Neural progenitor cell (in vitro differentiated cells): ENCODE data around the gene DCP2.

ENCODE experiments used
- CTCF ChIP-seq: fragments of 200-600 bp; sonication (generic); IDR thresholded peaks from 2 replicates; pipeline ENCODE4 v1.5.1; 2017; ENCODE audit warnings: antibody characterized with exemption, mild to moderate bottlenecking
- EZH2 ChIP-seq: fragments of 200-600 bp; sonication (generic); IDR thresholded peaks from 2 replicates; pipeline ENCODE4 v1.6.1; 2017; ENCODE audit warnings: antibody characterized with exemption, mild to moderate bottlenecking, moderate library complexity

- TF ChIP-seq EZH2 (no peak), CTCF (no peak)
These were observed 3.1 kb downstream of the DCP2 start for GRCh38 chr5:112979723-112980122.
